Esophagus squamous epithelium (tissue), 4 donors: ENCODE measurements around the gene OR9Q2.

Experiments used
- POLR2A ChIP-seq, 4 donors: fragments of 450-650 bp; IDR thresholded peaks; one replicate each; pipeline ENCODE4 v1.6.1; 2017; ENCODE audit warnings: antibody characterized with exemption in 4 of 4, mild to moderate bottlenecking in 4 of 4, moderate library complexity in 3 of 4
- TF ChIP-seq, protein P1 (sequence below), 6 experiments: fragments of 450-650 bp in 4 of 6; fragments of 200-600 bp in 2 of 6; sonication (generic) in 2 of 6; IDR thresholded peaks; one replicate each; pipeline ENCODE4 v1.5.1; 2016 to 2019; ENCODE audit warnings: antibody characterized with exemption in 6 of 6, mild to moderate bottlenecking in 4 of 6, moderate library complexity in 4 of 6

DNA sequence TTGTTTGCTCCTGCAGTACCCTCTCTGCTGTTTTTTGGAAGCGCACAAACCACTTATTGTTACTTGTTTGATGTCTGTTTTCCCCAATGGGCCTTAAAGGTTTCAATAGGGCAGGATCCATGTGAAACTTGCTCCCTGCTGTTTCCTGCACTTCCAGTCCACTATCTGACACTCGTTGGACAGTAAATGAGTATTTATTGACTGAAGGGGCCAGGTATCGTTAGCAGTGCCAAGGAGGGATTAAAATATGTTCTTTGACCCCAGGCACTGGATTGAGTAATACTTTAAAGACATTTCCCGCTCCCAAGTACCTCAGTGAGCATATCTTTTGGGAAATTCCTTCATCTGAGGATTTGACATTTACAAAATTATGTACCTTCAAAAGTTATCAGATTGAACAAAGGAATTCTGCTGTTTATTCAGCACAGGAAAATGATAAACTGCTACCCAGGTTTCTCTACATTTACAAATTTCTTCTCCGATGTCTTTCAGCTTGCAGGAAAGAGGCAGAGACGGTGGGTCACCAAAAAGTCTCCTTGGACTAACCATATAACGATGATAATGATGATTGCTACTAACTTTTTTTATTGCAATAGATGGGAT is 23.3 kb upstream of the OR9Q2 start:
- TF ChIP-seq, protein P1, sequence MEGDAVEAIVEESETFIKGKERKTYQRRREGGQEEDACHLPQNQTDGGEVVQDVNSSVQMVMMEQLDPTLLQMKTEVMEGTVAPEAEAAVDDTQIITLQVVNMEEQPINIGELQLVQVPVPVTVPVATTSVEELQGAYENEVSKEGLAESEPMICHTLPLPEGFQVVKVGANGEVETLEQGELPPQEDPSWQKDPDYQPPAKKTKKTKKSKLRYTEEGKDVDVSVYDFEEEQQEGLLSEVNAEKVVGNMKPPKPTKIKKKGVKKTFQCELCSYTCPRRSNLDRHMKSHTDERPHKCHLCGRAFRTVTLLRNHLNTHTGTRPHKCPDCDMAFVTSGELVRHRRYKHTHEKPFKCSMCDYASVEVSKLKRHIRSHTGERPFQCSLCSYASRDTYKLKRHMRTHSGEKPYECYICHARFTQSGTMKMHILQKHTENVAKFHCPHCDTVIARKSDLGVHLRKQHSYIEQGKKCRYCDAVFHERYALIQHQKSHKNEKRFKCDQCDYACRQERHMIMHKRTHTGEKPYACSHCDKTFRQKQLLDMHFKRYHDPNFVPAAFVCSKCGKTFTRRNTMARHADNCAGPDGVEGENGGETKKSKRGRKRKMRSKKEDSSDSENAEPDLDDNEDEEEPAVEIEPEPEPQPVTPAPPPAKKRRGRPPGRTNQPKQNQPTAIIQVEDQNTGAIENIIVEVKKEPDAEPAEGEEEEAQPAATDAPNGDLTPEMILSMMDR (IDR thresholded peaks at IDR 0.05), result no peak
- TF ChIP-seq POLR2A (IDR thresholded peaks at IDR 0.05), result no peak
